Mucosa of rectum (tissue), 2 donors: Measurements from ENCODE around the gene PLAAT2.
A peak's percentile ranks its signal among the peaks of the same experiment; 100 is the strongest.

Experiments used
- H3K27ac ChIP-seq, 2 donors: one replicate each; pipeline ENCODE4 v1.7.0; 2013; ENCODE audit warnings: inconsistent platforms in 2 of 2, low read depth in 2 of 2, low read length in 2 of 2
- H3K27me3 ChIP-seq, 2 donors: one replicate each; pipeline ENCODE4 v1.7.0; 2013; ENCODE audit warnings: low read length in 2 of 2; ENCODE audit not compliant: control insufficient read depth in 2 of 2, insufficient read depth in 2 of 2
- H3K36me3 ChIP-seq, 2 donors: one replicate each; pipeline ENCODE4 v1.7.0; 2013; ENCODE audit warnings: low read length in 2 of 2; ENCODE audit not compliant: control insufficient read depth in 2 of 2, insufficient read depth in 2 of 2
- H3K4me1 ChIP-seq, 2 donors: one replicate each; pipeline ENCODE4 v1.7.0; 2013; ENCODE audit warnings: low read length in 2 of 2, mild to moderate bottlenecking in 1 of 2; ENCODE audit not compliant: control insufficient read depth in 2 of 2, insufficient read depth in 2 of 2
- H3K4me3 ChIP-seq, 2 donors: one replicate each; pipeline ENCODE4 v1.7.0; 2013; ENCODE audit warnings: low read length in 2 of 2
- H3K9ac ChIP-seq, 2 donors: one replicate each; pipeline ENCODE4 v1.7.0; 2013; ENCODE audit warnings: low read length in 2 of 2, low read depth in 1 of 2, mild to moderate bottlenecking in 1 of 2
- H3K9me3 ChIP-seq, 2 donors: one replicate each; pipeline ENCODE4 v1.7.0; 2013; ENCODE audit warnings: low read length in 2 of 2; ENCODE audit not compliant: control insufficient read depth in 2 of 2
- donor health status: healthy.
- donor health status: Normal muscosa, but diverticular disease.

PLAAT2 gene

DNA sequence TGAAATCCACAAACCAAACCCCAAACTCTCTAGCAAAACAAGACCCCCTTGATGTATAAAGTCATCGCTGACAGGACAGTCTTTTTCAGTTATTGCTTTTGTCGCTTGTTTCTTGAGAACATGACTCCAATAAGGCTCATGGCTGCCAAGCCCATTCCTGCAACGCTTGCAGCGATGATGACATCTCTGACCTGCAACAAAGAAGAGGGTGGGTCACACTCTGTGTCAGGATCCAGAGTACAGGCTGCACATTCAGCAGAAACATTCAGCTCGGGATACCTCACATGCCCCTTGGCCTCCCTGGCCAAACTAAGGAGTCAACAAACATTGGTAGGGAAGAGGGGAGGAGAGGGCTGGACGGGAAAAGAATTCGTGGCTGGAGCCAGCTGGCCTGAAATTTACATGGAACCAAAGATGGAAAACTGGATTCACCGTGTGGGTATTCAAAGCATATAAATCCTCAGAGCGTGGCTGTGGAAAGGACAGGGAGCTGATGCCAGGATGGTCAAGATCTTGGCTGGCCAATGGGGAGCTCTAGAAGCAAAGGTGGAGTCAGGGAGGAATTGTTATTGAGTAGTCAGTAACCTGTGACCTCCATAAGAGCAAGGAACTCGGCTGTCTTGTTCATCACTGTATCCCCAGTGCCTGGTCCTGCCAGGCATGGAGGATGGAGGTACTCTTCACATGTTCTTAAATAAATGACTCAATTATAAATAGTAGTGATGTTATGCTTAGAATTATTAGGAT, 11.8 kb upstream of the PLAAT2 start:
- peak overlapping the region; percentile 26 to 61 for H3K4me3 ChIP-seq
- H3K4me1 ChIP-seq = peaks cover 13 to 18% of the 10 kb centered on the region in 2 donors
- peak overlapping the region; percentile 47 to 53 for H3K9ac ChIP-seq
- H3K27me3 ChIP-seq = no peaks in the 10 kb centered on the region
- H3K9me3 ChIP-seq = no peaks in the 10 kb centered on the region
- H3K36me3 ChIP-seq = peaks cover 0 to 2% of the 10 kb centered on the region in 2 donors
- H3K27ac ChIP-seq = peak overlapping the region; percentile 85 to 88

GRCh38 chr11:63573881-63574855, 11.0 kb upstream of the PLAAT2 start:
- H3K4me3 ChIP-seq = peak overlapping the region; percentile 26 to 61
- H3K9me3 ChIP-seq = no peaks in the 10 kb centered on the region
- H3K9ac ChIP-seq = peak overlapping the region; percentile 47 to 53
- peaks cover 13 to 18% of the 10 kb centered on the region in 2 donors for H3K4me1 ChIP-seq
- no peaks in the 10 kb centered on the region for H3K36me3 ChIP-seq
- no peaks in the 10 kb centered on the region for H3K27me3 ChIP-seq
- H3K27ac ChIP-seq = peak overlapping the region; percentile 85 to 88

- H3K4me1 ChIP-seq = peaks cover 18 to 26% of the 10 kb centered on the region in 2 donors
- no peak overlapping the region for H3K9ac ChIP-seq
- H3K36me3 ChIP-seq = no peaks in the 10 kb centered on the region
- H3K27ac ChIP-seq = no peak overlapping the region
- H3K9me3 ChIP-seq = no peaks in the 10 kb centered on the region
- H3K27me3 ChIP-seq = no peaks in the 10 kb centered on the region
- no peak overlapping the region for H3K4me3 ChIP-seq
Observed at GRCh38 chr11:63572026-63572688, 9.0 kb upstream of the PLAAT2 start.

DNA sequence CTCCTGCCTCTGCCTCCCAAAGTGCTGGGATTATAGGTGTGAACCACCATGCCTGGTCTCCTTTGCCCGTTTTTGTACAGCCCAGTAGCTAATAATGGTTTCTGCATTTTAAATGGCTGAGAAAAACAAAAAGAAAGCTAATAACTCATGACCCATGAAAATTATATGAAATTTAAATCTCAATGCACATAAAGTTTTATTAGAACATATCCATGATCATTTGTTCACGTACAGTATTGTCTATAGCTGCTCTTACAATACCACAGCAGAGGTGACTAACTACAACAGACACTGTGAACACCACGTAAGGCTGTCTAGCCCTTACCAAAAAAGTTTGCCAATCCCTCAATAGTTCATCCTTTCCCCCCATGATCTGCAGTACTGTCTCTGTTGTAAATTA, 6.4 kb upstream of the PLAAT2 start:
- Histone ChIP-seq H3K9me3 (no peaks in the 10 kb centered on the region), H3K4me1 (peaks cover 27 to 35% of the 10 kb centered on the region in 2 donors), H3K27me3 (no peaks in the 10 kb centered on the region), H3K4me3 (no peak overlapping the region), H3K27ac (no peak overlapping the region), H3K36me3 (no peaks in the 10 kb centered on the region), H3K9ac (no peak overlapping the region)

DNA sequence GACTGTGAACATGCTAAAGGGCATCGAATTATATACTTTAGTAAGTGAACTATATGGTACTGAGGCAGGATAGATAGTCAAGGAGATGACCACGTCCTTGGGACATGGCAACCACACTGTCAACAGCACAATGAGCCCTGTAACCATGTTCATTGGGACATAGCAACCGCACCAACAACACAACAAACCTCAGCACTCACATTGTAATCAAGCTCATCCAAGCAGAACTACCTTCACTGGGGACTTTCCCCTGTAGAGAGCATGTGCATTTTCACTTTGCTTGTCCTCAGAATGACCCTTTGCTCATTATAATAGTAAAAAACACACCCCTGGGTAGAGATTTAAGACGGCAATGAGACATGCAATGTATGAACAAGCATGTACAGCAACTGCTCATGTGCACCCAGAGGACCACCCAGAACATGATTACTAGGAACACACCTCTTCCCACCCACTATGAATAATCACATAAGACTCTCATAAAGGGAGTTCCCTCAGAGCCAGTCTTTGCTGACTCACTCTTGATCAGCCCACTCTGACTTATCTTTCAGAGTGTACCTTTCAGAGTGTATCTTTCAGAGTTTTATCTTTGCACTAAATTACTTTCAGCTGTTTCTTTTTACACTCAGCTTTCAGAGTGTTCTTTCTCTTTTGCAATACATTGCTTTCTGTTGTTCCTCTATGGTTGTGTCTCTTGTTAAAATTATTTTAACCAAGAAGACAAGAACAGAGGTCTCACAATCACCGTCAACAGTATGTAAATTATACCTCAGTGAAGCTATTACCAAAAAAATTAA, 4.1 kb upstream of the PLAAT2 start:
- H3K4me3 ChIP-seq = peak overlapping the region in 1 of 2 donors; percentile 40
- H3K27ac ChIP-seq = peak overlapping the region; percentile 74 to 86
- peaks cover 31 to 43% of the 10 kb centered on the region in 2 donors for H3K4me1 ChIP-seq
- no peaks in the 10 kb centered on the region for H3K36me3 ChIP-seq
- no peaks in the 10 kb centered on the region for H3K9me3 ChIP-seq
- H3K27me3 ChIP-seq = no peaks in the 10 kb centered on the region
- peak overlapping the region; percentile 9 to 29 for H3K9ac ChIP-seq

DNA sequence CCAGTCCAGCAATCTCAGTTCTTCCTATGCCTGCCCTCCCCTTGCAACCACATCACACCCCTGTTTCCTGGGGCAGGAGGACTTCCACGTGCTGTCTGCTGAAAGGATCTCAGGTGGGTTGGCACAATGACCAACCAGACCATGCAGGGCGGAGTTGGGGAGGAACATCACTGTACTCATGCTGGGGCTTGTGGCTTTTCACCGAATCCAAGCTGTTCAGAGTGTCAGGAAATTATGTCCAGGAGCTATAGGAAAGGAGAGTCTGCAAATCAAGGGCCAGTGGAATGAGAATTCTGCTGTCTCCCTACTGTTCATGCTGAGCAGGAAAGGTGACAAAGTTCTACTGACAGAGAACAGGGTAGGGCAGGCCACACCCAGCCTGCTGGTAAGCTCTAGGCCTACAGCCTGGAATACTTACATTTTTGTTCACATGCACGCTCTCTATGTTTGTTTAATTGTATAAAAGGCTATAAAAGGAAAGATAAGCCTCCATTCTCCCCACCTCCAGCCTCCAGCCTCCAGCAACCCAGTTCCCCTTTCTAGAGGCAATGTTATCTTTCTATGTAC, 1.7 kb upstream of the PLAAT2 start:
- Histone ChIP-seq H3K27ac (peak overlapping the region; percentile 98 to 99), H3K27me3 (no peaks in the 10 kb centered on the region), H3K9ac (peak overlapping the region; percentile 44 to 66)

DNA sequence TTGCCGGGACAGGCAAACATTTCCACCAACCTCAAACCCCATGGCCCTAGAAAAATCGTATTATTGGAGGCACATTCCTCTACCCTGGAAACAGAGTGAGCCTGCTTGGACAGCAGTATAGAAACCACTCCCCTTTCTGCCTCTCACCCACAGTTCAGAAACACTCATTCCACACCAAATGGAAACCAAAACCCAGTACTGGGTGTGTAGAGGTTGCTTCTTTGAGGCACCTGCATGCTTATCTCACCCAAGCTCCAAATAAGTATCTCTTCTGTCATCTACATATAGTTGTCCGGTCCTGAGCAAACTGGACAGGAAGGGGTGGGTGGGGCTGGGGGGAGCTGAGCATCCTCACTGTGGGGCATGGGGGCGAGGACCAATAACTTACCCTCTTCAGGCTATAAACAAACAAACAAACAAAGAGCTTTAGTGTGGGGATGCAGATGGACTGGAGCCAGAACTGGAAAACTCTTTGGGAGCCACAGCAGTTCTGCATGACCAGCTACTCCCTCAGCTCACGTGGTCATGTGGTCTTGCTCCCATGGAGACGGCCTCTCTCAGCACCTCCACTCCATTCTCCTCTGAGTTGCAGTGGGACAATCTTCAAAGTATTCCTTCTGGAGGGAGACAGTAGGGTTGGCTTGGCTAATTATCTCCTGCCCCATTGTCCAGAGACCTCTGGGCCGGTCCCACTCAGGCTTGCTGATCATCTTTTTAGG, 1.0 kb upstream of the PLAAT2 start:
- Histone ChIP-seq H3K4me1 (peaks cover 31 to 52% of the 10 kb centered on the region in 2 donors), H3K9me3 (no peaks in the 10 kb centered on the region), H3K9ac (peak overlapping the region; percentile 44 to 66), H3K27ac (peak overlapping the region; percentile 98 to 99), H3K27me3 (no peaks in the 10 kb centered on the region), H3K36me3 (no peaks in the 10 kb centered on the region), H3K4me3 (peak overlapping the region; percentile 62)

More for the DNA sequence above, 1.7 kb upstream of the PLAAT2 start:
- Histone ChIP-seq H3K36me3 (no peaks in the 10 kb centered on the region), H3K4me3 (peak overlapping the region; percentile 62), H3K4me1 (peaks cover 31 to 52% of the 10 kb centered on the region in 2 donors), H3K9me3 (no peaks in the 10 kb centered on the region)

GRCh38 chr11:63560506-63561180, 2.5 kb downstream of the PLAAT2 start:
- Histone ChIP-seq H3K9me3 (no peaks in the 10 kb centered on the region), H3K4me1 (peaks cover 19 to 43% of the 10 kb centered on the region in 2 donors), H3K4me3 (no peak overlapping the region), H3K9ac (no peak overlapping the region), H3K27me3 (no peaks in the 10 kb centered on the region), H3K27ac (no peak overlapping the region), H3K36me3 (no peaks in the 10 kb centered on the region)
